ENCODE results near the gene LYL1. TPM values are rescaled to one million over a fixed set of nuclear protein-coding genes. Genes with fewer than 3 reads are reported as not detected.

LYL1 gene
- total RNA-seq, 1 experiment from 2014 or later = 0.34 TPM

DNA sequence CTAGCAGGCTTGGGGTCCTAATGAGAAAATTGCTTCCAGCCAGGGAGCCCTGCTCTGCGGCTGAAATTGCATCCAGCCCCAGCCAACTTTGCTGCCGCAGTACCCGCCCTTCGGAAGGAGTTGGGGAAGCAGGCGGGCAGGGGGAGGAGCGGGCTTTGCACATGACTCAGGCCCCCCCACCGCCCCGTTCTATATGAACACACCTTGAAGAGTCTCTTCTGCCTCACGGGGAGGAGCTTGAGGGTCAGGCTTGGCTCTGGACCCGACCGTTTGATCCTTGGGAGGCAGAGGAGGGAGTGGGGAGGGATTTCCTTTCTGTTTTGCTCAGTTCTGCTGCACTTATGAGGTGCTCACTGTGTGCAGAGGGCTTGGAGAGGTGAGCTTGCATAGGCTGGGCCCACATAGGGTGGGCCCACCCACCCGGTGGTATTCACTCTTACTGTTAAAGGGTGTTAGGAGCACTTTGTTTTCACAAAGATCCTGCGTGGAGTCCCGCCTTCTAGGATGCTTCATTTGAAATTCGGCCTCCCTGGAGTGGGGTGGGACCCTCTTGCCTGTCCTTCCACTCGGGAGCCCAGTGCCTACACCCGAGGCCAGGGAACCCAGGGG is 46.5 kb downstream of the LYL1 start:
- DNase-seq (ENCODE audit: low read depth) = peak; percentile 96

DNA sequence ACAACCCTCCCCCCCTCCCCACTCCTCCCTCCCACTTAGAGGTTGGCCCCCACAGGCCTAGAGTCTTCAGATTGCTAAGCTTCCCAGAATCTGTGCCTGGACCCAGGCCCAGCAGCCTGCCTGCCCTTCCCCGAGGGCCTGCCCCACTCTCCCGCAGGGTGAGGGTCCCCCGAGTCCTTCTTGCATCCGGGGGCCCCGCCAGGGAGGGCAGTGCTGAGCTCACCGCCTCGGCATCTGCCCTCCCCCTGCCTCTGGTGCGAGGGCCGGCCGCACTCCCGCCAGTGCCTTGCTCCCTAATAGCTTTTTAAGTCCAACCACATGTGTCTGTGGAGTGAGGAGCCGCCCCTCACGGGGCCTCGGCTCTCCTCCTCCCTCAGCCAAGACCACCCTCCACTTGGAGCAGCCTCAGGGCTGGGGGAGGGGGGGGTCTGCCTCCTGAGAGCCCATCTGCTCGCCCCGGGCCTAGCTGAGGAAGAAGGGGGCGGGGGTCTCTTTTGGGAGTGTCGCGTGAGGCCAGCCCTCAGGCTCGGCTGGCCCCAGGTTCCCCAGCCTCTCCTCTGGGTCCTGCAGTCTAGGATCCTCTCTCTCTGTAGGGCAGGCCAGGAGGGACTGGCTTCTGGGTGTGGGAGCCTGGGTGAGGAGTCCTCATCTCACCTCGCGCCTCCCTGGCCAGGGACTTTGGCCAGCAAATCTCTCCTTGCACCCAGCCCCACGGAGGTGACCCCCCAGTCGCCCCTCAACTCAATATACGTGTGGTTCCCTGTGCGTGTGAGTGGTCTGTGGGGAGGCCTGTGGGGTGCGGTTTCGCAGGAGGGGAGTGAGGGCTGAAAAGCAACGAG is 47.2 kb downstream of the LYL1 start:
- peak; percentile 92 for DNase-seq (ENCODE audit: low read depth)

DNA sequence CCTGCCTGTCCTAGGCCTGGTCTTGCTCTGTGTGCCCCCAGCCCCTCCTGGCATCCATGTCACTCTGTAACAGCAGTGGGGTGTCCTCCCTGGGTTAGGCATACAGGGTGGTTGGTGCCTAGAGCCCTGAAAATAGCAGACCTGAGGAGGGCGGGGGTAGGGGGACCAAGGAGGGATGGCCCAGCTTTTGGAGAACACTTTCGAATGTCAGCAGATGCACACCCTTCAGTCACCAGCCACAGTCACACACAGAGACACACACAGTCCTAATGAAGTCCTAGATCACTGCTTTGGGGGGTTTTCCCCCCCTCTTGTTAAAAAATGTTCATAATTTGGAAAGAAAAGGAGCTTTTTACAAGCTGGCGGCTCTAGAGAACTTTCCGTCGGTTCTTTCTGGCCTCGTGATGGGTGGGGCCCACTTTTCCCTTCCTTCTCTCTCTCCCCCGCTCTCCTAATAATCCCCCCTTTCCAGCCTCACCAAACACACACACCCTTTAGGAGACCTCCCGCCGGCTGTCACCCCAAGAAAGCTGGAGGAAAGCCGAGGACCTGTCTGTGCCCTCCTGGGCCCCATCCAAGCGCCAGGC is 47.9 kb downstream of the LYL1 start:
- DNase-seq (ENCODE audit: low read depth) = no peak

DNA sequence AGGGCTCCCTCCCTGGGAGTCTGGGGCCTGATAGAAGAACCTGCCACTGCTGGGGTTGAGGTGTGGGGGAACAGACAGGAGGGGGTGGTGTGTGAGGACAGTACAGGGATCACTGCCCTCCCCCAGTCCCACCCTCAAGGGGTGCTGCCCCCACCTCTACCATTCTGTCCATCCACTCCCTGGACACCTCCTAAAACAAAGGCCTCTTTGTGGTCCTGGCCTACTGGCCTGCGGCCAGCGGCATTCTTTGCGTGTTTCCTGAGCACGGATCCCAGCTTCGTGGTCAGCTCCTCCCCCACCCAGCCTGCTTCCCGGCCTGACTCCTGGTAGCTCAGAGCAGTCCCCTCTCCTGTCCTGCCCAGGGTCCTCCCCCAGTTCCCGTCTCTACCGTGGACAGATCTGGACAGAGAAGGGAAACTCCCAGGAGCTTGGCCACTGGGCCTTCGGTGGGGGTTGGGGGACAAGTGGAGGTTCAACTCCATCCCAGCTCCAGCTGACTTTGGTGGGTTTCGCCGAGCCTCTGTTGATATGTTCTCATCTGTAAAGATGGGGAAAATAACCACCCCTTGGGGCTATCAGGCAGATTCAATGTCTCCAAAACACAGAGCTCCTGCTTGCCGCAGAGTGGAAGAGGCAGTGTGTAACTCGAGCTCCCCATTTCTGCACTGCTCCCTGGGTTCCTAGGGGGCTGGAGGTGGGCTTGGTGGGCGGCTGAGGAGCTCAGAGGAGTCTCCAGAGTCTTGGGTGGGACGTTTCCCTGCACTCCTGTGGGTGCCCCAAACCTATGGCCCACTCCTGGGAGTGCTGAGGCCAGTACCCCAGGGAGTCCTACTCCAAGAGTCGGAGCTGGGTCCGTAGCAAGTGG is 48.7 kb downstream of the LYL1 start:
- peak; percentile 96 for DNase-seq (ENCODE audit: low read depth)

DNA sequence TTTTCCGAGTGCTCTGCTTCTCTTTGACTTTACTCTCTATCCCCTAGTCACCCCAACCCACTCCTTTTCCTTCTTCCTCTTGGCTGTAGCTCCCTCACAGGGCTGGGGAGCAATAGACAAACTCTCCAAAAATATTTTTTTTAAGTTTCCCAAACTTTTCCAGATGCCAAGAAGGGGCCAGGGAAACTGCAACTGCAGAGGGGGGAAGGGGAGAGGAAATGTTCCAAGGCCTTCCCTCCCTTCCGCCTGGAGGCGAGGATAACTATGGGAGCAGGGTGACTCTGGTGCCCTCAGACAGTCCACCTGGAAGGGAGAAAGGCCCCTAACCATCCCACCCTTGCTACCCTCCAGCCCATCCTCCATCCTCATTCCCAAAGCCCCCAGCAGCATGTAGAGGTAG is 49.4 kb downstream of the LYL1 start:
- DNase-seq (ENCODE audit: low read depth) = no peak

DNA sequence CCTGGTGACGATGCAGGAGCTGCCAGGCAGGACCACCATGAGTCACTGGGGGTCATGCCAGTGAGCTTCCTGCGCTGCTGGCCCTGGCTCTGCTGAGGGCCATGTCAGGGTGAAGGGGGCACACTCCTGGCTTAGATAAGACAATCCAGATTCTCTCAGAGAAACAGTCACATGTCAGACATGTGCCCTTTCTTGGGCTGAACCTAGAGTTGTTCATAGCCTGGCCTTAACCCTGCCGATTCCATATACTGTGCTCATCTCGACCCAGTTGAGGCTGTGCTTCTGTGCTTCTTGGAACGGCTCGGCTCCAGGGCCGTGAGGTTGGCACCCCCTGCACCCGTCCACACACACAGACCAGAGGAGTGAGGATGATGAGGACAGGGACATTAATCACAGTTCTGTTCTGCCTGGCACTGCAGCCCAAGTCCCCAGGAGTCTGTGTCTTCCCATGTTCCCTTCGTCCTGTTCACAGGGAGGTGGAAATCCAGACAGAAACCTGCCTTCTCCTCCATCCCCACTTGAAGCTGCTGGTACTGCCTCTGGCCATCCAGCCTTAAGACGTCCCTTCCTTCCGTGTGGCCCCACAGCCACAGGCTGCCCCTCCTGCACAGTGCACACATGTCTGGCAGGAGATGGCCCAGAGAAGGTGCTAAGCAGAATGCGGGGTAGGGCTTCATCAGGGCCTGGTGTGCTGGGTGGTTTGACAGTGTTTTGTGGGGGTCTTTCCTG is 50.0 kb downstream of the LYL1 start:
- no peak for DNase-seq (ENCODE audit: low read depth)

DNA sequence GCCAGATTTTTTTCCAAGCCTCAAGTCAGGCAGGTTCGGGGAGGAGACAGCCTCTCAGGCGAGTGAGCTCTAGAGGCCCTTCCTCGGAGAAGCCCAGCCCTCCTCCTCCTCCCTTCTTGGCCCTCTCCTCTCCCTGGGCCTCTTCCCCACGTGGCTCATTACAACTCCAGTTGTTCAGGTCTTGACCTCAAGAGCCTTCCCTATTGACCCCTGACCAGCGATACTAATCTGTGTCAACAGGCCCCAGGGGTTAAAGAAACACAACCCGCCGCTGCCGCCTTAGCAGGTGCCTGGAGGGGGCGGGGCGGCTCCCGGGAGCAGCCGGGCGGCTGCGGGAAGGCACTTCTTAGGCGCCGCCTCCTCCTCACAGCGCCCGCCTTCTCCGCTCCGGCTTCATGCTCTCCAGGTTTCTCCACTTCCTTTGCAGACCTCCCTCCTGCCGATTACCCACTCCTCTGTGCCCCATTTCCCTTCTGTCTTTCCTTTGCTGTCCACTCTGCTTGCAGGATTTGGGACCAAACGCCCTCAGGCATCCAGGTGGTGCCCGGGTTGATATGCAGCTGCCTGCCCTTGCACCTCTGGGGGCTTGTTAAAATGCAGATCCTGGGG is 51.0 kb downstream of the LYL1 start:
- DNase-seq (ENCODE audit: low read depth) = peak; percentile 73

DNA sequence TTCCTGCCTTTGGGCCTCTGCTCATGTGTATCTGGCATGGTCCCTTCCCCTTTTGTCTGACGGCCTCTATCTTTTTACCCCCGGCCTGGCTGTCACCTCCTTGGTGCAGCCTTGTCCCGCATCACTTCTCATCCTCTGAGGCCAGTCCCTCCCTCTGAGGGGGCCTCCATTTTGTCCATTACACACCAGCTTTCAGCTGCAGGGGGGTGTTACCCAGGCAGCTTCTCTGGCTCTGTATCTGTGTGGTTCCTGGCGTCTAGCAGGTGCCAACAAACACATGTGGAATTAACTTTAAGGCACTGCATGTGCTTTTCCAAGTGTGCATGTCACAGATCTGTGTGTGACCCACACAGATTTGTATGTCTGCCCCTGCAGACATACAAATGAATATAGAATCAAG is 52.4 kb downstream of the LYL1 start:
- DNase-seq (ENCODE audit: low read depth) = no peak

Other genes starting within 250 kb of the LYL1 start
- 13.7 and 19.3 TPM in 2 replicates for gene DNASE2, start 221.4 kb downstream of the LYL1 start, total RNA-seq (2014; rRNA removed; shearing (Covaris generic))
- not detected in 2 replicates for gene KLF1, start 215.7 kb downstream of the LYL1 start, total RNA-seq (2014; rRNA removed; shearing (Covaris generic))
- 47.0 and 91.3 TPM in 2 replicates for gene GCDH, start 211.7 kb downstream of the LYL1 start, total RNA-seq (2014; rRNA removed; shearing (Covaris generic))
- 0.63 TPM in 1 of 2 replicates, not detected in the other for gene SYCE2, start 183.6 kb downstream of the LYL1 start, total RNA-seq (2014; rRNA removed; shearing (Covaris generic))
- 105 and 122 TPM in 2 replicates for gene FARSA, start 169.1 kb downstream of the LYL1 start, total RNA-seq (2014; rRNA removed; shearing (Covaris generic))
- gene CALR, start 164.2 kb downstream of the LYL1 start, total RNA-seq (2014; rRNA removed; shearing (Covaris generic)) = 961 and 1,048 TPM in 2 replicates
- gene RAD23A, start 157.0 kb downstream of the LYL1 start, total RNA-seq (2014; rRNA removed; shearing (Covaris generic)) = 125 and 151 TPM in 2 replicates
- gene GADD45GIP1, start 145.6 kb downstream of the LYL1 start, total RNA-seq (2014; rRNA removed; shearing (Covaris generic)) = 75.8 and 80.8 TPM in 2 replicates
- gene DAND5, start 133.3 kb downstream of the LYL1 start, total RNA-seq (2014; rRNA removed; shearing (Covaris generic)) = not detected in 2 replicates
- 8.3 and 9.9 TPM in 2 replicates for gene NFIX, start 107.4 kb downstream of the LYL1 start, total RNA-seq (2014; rRNA removed; shearing (Covaris generic))
- 61.6 and 67.5 TPM in 2 replicates for gene TRMT1, start 13.9 kb upstream of the LYL1 start, total RNA-seq (2014; rRNA removed; shearing (Covaris generic))
- 50.6 and 51.2 TPM in 2 replicates for gene NACC1, start 15.4 kb upstream of the LYL1 start, total RNA-seq (2014; rRNA removed; shearing (Covaris generic))
- 88.8 and 89.8 TPM in 2 replicates for gene STX10, start 47.5 kb upstream of the LYL1 start, total RNA-seq (2014; rRNA removed; shearing (Covaris generic))
- gene IER2, start 47.6 kb upstream of the LYL1 start, total RNA-seq (2014; rRNA removed; shearing (Covaris generic)) = 23.7 and 27.3 TPM in 2 replicates